H9 (cell line): ENCODE results near the gene PACS1. TPM values are rescaled to one million over a fixed set of nuclear protein-coding genes. Genes with fewer than 3 reads are reported as not detected.

Experiments used
- DNase-seq: peaks from one replicate; pipeline ENCODE4 v3.0.0-alpha.2; 2017
- H2AFZ ChIP-seq: one replicate; pipeline ENCODE4 v1.6.1; 2013; ENCODE audit warnings: mild to moderate bottlenecking, low read length, control low read depth, moderate library complexity
- H2AK5ac ChIP-seq: 2 replicates; pipeline ENCODE4 v1.6.1; 2013; ENCODE audit warnings: low read length, control low read depth, mixed read lengths; ENCODE audit not compliant: insufficient read length
- H2BK120ac ChIP-seq: one replicate; pipeline ENCODE4 v1.6.1; 2013; ENCODE audit warnings: low read depth, mild to moderate bottlenecking, low read length, control low read depth, inconsistent platforms; ENCODE audit not compliant: poor library complexity, severe bottlenecking
- H2BK12ac ChIP-seq: 2 replicates; pipeline ENCODE4 v1.6.1; 2013; ENCODE audit warnings: low read length, control low read depth, mixed read lengths, low read depth; ENCODE audit not compliant: insufficient read length
- H2BK15ac ChIP-seq: 2 replicates; pipeline ENCODE4 v1.6.1; 2013; ENCODE audit warnings: low read depth, low read length, control low read depth
- H2BK20ac ChIP-seq: one replicate; pipeline ENCODE4 v1.6.1; 2013; ENCODE audit warnings: low read depth, mild to moderate bottlenecking, low read length, control low read depth, inconsistent platforms; ENCODE audit not compliant: poor library complexity, severe bottlenecking
- H2BK5ac ChIP-seq: 2 replicates; pipeline ENCODE4 v1.6.1; 2013; ENCODE audit warnings: low read length, control low read depth, mixed read lengths; ENCODE audit not compliant: insufficient read length
- H3K14ac ChIP-seq: 2 replicates; pipeline ENCODE4 v1.6.1; 2013; ENCODE audit warnings: low read length, control low read depth; ENCODE audit not compliant: insufficient read depth
- H3K18ac ChIP-seq: 2 replicates; pipeline ENCODE4 v1.6.1; 2013; ENCODE audit warnings: low read depth, mild to moderate bottlenecking, mixed read lengths, low read length, control low read depth; ENCODE audit not compliant: insufficient read length
- H3K23ac ChIP-seq: 2 replicates; pipeline ENCODE4 v1.6.1; 2013; ENCODE audit warnings: low read length, control low read depth, mixed read lengths, low read depth; ENCODE audit not compliant: insufficient read length
- H3K23me2 ChIP-seq: 2 replicates; pipeline ENCODE4 v1.6.1; 2013; ENCODE audit warnings: low read depth, mild to moderate bottlenecking, mixed read lengths, low read length, control low read depth; ENCODE audit not compliant: insufficient read length, poor library complexity, severe bottlenecking
- H3K27ac ChIP-seq: 2 replicates; pipeline ENCODE4 v1.5.1; 2013; ENCODE audit warnings: low read length, control low read depth, mixed read lengths, low read depth; ENCODE audit not compliant: insufficient read length
- H3K27me3 ChIP-seq: 2 replicates; pipeline ENCODE4 v1.6.1; 2013; ENCODE audit warnings: low read length, control low read depth, inconsistent platforms; ENCODE audit not compliant: insufficient read depth
- H3K4ac ChIP-seq: 2 replicates; pipeline ENCODE4 v1.6.1; 2013; ENCODE audit warnings: low read depth, mild to moderate bottlenecking, control low read depth, inconsistent platforms, low read length, moderate library complexity
- H3K4me1 ChIP-seq: 2 replicates; pipeline ENCODE4 v1.6.1; 2013; ENCODE audit warnings: low read length, control low read depth, inconsistent platforms; ENCODE audit not compliant: insufficient read depth
- H3K4me2 ChIP-seq: 2 replicates; pipeline ENCODE4 v1.6.1; 2013; ENCODE audit warnings: low read length, control low read depth, mixed read lengths; ENCODE audit not compliant: insufficient read length, insufficient read depth
- H3K56ac ChIP-seq: 2 replicates; pipeline ENCODE4 v1.6.1; 2013; ENCODE audit warnings: low read depth, mild to moderate bottlenecking, mixed read lengths, low read length, control low read depth; ENCODE audit not compliant: insufficient read length
- H3K79me1 ChIP-seq: 2 replicates; pipeline ENCODE4 v1.6.1; 2013; ENCODE audit warnings: low read depth, mild to moderate bottlenecking, moderate library complexity, low read length, control low read depth, inconsistent platforms; ENCODE audit not compliant: insufficient read depth, poor library complexity, severe bottlenecking
- H3K79me2 ChIP-seq: 2 replicates; pipeline ENCODE4 v1.6.1; 2013; ENCODE audit warnings: low read length, control low read depth, inconsistent platforms; ENCODE audit not compliant: insufficient read depth
- H3K9ac ChIP-seq: 2 replicates; pipeline ENCODE4 v1.6.1; 2013; ENCODE audit warnings: low read length, control low read depth, mixed read lengths; ENCODE audit not compliant: insufficient read length; ENCODE audit errors: extremely low read depth
- H3K9me3 ChIP-seq: one replicate; pipeline ENCODE4 v1.6.1; 2013; ENCODE audit warnings: low read depth, low read length, inconsistent platforms; ENCODE audit not compliant: control insufficient read depth
- H3T11ph ChIP-seq: one replicate; pipeline ENCODE4 v1.6.1; 2013; ENCODE audit warnings: mild to moderate bottlenecking, low read length, control low read depth, inconsistent platforms
- H4K20me1 ChIP-seq: one replicate; pipeline ENCODE4 v1.6.1; 2013; ENCODE audit not compliant: control insufficient read depth, insufficient read length, insufficient read depth
- H4K5ac ChIP-seq: 2 replicates; pipeline ENCODE4 v1.6.1; 2013; ENCODE audit warnings: low read depth, mild to moderate bottlenecking, mixed read lengths, low read length, control low read depth; ENCODE audit not compliant: insufficient read length
- H4K8ac ChIP-seq: replicated peaks from 2 replicates; pipeline ENCODE4 v1.6.1; 2013; ENCODE audit warnings: low read length, control low read depth, mixed read lengths, low read depth; ENCODE audit not compliant: insufficient read length
- H4K91ac ChIP-seq: 2 replicates; pipeline ENCODE4 v1.6.1; 2013; ENCODE audit warnings: low read depth, mild to moderate bottlenecking, moderate library complexity, mixed read lengths, low read length, control low read depth; ENCODE audit not compliant: insufficient read length
- H3K27ac Mint-ChIP-seq, 3 experiments: 2 replicates in 2 of 3; 3 replicates in 1 of 3; pipeline ENCODE4 v1.8.0; 2020 to 2021; ENCODE audit warnings: mixed read lengths in 3 of 3, mild to moderate bottlenecking in 1 of 3, moderate library complexity in 1 of 3
- H3K27me3 Mint-ChIP-seq: 2 replicates; pipeline ENCODE4 v1.8.0; 2021; ENCODE audit warnings: low read depth, mild to moderate bottlenecking, moderate library complexity, mixed read lengths
- H3K36me3 Mint-ChIP-seq, 3 experiments: 2 replicates in 2 of 3; 3 replicates in 1 of 3; pipeline ENCODE4 v1.8.0; 2020 to 2021; ENCODE audit warnings: low read depth in 3 of 3, mixed read lengths in 3 of 3; ENCODE audit not compliant: insufficient read depth in 1 of 3
- H3K4me1 Mint-ChIP-seq, 2 experiments: 2 replicates each; pipeline ENCODE4 v1.8.0; 2020; ENCODE audit warnings: mixed read lengths in 2 of 2
- H3K4me3 Mint-ChIP-seq, 2 experiments: 2 replicates in 1 of 2; 3 replicates in 1 of 2; pipeline ENCODE4 v1.8.0; 2020 to 2021; ENCODE audit warnings: mild to moderate bottlenecking in 2 of 2, mixed read lengths in 2 of 2, moderate library complexity in 1 of 2
- H3K9me3 Mint-ChIP-seq, 2 experiments: 2 replicates in 1 of 2; 3 replicates in 1 of 2; pipeline ENCODE4 v1.8.0; 2020; ENCODE audit warnings: mild to moderate bottlenecking in 2 of 2, mixed read lengths in 2 of 2, moderate library complexity in 1 of 2
- WGBS: extraction: QIAGEN DNeasy Blood & Tissue Kit; methylation state at CpG from one replicate; pipeline ENCODE4 v1.1.7; 2013; ENCODE audit warnings: missing lambda C conversion rate, low lambda C conversion rate, mixed read lengths; ENCODE audit not compliant: insufficient read length; ENCODE audit errors: extremely low coverage; 5-methylcytosine and 5-hydroxymethylcytosine counted together
- total RNA-seq: library from RNA; stranded (reverse); gene quantifications from 2 replicates; pipeline ENCODE4 v1.2.1, GENCODE V29; 2021
- TF ChIP-seq, protein P1 (sequence below): fragments of 200-600 bp; sonication (generic); conservative IDR thresholded peaks from 3 replicates; pipeline ENCODE4 v1.8.0; 2021; ENCODE audit warnings: antibody characterized with exemption, mild to moderate bottlenecking

The PACS1 gene
- total RNA-seq, 1 experiment from 2014 or later, result 35.5 TPM

DNA sequence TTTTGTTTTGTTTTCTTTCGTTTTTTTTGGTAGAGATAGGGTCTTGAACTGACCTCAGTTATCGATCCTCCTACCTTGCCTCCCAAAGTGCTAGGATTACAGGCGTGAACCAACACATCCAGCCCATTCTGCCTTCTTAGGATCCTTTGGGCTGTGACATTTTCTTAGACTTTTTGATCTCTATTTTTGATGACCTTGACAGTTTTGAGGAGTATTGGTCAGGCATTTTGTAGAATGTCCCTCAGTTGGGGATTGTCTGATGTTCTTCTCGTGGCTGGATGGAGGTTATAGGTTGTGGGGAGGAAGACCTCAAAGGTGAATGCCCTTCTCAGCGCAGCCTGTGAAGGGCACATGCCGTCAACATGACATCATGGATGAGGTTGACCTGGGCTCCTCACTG lies 178.8 kb downstream of the PACS1 start:
- Histone ChIP-seq H4K5ac (no peak overlapping the region), H3K4ac (no peak overlapping the region), H4K8ac (no peak overlapping the region), H3K79me1 (no peaks in the 10 kb centered on the region), H3K4me2 (no peak overlapping the region), H3K23me2 (no peaks in the 10 kb centered on the region), H3K9me3 (no peaks in the 10 kb centered on the region), H4K91ac (no peak overlapping the region), H3K4me1 (no peaks in the 10 kb centered on the region), H3K23ac (no peak overlapping the region), H2BK120ac (no peak overlapping the region), H3T11ph (no peak overlapping the region), H2BK20ac (no peak overlapping the region), H3K56ac (no peak overlapping the region), H2AFZ (no peak overlapping the region), H3K18ac (no peak overlapping the region), H4K20me1 (no peaks in the 10 kb centered on the region), H2BK5ac (no peak overlapping the region), H3K27me3 (no peaks in the 10 kb centered on the region), H2AK5ac (no peak overlapping the region), H3K79me2 (no peaks in the 10 kb centered on the region), H2BK12ac (no peak overlapping the region), H3K9ac (no peak overlapping the region), H3K27ac (no peak overlapping the region), H3K14ac (no peak overlapping the region), H2BK15ac (no peak overlapping the region)
- no peaks in the 10 kb centered on the region for H3K36me3 Mint-ChIP-seq
- peaks cover 6 to 8% of the 10 kb centered on the region in 2 experiments for H3K4me1 Mint-ChIP-seq
- no peak overlapping the region for H3K4me3 Mint-ChIP-seq
- no peaks in the 10 kb centered on the region for H3K9me3 Mint-ChIP-seq
- no peak overlapping the region for H3K27ac Mint-ChIP-seq
- TF ChIP-seq, protein P1, sequence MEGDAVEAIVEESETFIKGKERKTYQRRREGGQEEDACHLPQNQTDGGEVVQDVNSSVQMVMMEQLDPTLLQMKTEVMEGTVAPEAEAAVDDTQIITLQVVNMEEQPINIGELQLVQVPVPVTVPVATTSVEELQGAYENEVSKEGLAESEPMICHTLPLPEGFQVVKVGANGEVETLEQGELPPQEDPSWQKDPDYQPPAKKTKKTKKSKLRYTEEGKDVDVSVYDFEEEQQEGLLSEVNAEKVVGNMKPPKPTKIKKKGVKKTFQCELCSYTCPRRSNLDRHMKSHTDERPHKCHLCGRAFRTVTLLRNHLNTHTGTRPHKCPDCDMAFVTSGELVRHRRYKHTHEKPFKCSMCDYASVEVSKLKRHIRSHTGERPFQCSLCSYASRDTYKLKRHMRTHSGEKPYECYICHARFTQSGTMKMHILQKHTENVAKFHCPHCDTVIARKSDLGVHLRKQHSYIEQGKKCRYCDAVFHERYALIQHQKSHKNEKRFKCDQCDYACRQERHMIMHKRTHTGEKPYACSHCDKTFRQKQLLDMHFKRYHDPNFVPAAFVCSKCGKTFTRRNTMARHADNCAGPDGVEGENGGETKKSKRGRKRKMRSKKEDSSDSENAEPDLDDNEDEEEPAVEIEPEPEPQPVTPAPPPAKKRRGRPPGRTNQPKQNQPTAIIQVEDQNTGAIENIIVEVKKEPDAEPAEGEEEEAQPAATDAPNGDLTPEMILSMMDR, result no peak
- no CpG with 5 or more reads among the region's 6 CpGs for WGBS
- peaks cover 7% of the 10 kb centered on the region; the same call in 1 of the 2 replicates for H3K27me3 Mint-ChIP-seq
- no peak for DNase-seq
